K562 (cell line): Measurements from ENCODE around the gene PDLIM5. TPM values are rescaled to one million over a fixed set of nuclear protein-coding genes. Genes with fewer than 3 reads are reported as not detected.

Source experiments
- ATAC-seq: fragments of 200-7000 bp; cut with Tn5 transposase; 3 replicates; pipeline ENCODE4 v1.9.1; 2020; ENCODE audit warnings: moderate library complexity
- BruUV-seq: library from RNA; stranded (reverse); fragments of 400-500 nt; replicated peaks from 2 replicates; lab custom pipeline; 2021; lab: Mats Ljungman, UMichigan
- CTCF ChIA-PET: fragments of 300-600 bp; formaldehyde crosslinking; extraction: SDS; loops from one replicate; lab custom pipeline; 2021; ENCODE audit warnings: low intra/inter-chr PET ratio; lab: Yijun Ruan, JAX
- POLR2A ChIA-PET: fragments of 300-600, 350-650 bp; sonication (Branson Sonifier 250); formaldehyde crosslinking; extraction: SDS; loops from one replicate; lab custom pipeline; 2021; ENCODE audit warnings: antibody characterized with exemption, inconsistent platforms; lab: Yijun Ruan, JAX
- DNase-seq, 4 experiments: peaks; one replicate each; pipeline versions ENCODE4 v3.0.0 to v3.0.0-alpha.2; 2011 to 2018; ENCODE audit warnings: low spot score in 3 of 4, mixed read lengths in 3 of 4; ENCODE audit errors: extremely low read depth in 1 of 4
- FAIRE-seq: peaks from 2 replicates; lab custom pipeline; 2011; peaks lifted over from hg19 to GRCh38; lab: Jason Lieb, UNC
- H2AFZ ChIP-seq: 2 replicates; pipeline ENCODE4 v1.6.0; 2011; ENCODE audit warnings: low read depth, low read length, control low read depth, inconsistent platforms
- H3K27ac ChIP-seq: fragments of 200-600 bp; 3 replicates; pipeline ENCODE4 v1.8.0; 2011; ENCODE audit warnings: low read depth, mild to moderate bottlenecking, control low read depth, inconsistent platforms, low read length, moderate library complexity, mixed read lengths; ENCODE audit errors: extremely low read depth
- H3K27me3 ChIP-seq, 2 experiments: fragments of 300-600 bp in 1 of 2; 2 replicates in 1 of 2; 3 replicates in 1 of 2; pipeline versions ENCODE4 v1.6.0 to v1.8.0; 2011; ENCODE audit warnings: inconsistent platforms in 2 of 2, low read length in 2 of 2, mild to moderate bottlenecking in 1 of 2, mixed read lengths in 1 of 2, moderate library complexity in 1 of 2; ENCODE audit not compliant: control insufficient read depth in 2 of 2, insufficient read depth in 2 of 2
- H3K36me3 ChIP-seq: fragments of 300-600 bp; 3 replicates; pipeline ENCODE4 v1.8.0; 2011; ENCODE audit warnings: mild to moderate bottlenecking, low read length, inconsistent platforms; ENCODE audit not compliant: control insufficient read depth, insufficient read depth
- H3K4me1 ChIP-seq, 2 experiments: fragments of 200-600 bp in 1 of 2; replicated peaks in 1 of 2; 2 replicates in 1 of 2; 3 replicates in 1 of 2; pipeline versions ENCODE4 v1.5.1 to v1.8.0; 2011; ENCODE audit warnings: inconsistent platforms in 2 of 2, low read length in 2 of 2, mild to moderate bottlenecking in 1 of 2, mixed read lengths in 1 of 2, moderate library complexity in 1 of 2; ENCODE audit not compliant: control insufficient read depth in 2 of 2, insufficient read depth in 2 of 2
- H3K4me2 ChIP-seq: 2 replicates; pipeline ENCODE4 v1.6.1; 2011; ENCODE audit warnings: low read length, control low read depth, inconsistent platforms, mixed read lengths; ENCODE audit not compliant: insufficient read depth
- H3K4me3 ChIP-seq: fragments of 200-600 bp; sonication (generic), shearing (Covaris generic); 2 replicates; pipeline ENCODE4 v1.5.1; 2016; ENCODE audit warnings: control low read depth, inconsistent platforms
- H3K79me2 ChIP-seq: fragments of 200-600 bp; 3 replicates; pipeline ENCODE4 v1.8.0; 2011; ENCODE audit warnings: low read length, inconsistent platforms; ENCODE audit not compliant: control insufficient read depth, insufficient read depth
- H3K9ac ChIP-seq, 2 experiments: 2 replicates each; pipeline versions ENCODE4 v1.6.0 to v1.6.1; 2011; ENCODE audit warnings: low read depth in 2 of 2, low read length in 2 of 2, control low read depth in 1 of 2, inconsistent platforms in 1 of 2, mild to moderate bottlenecking in 1 of 2, mixed read lengths in 1 of 2; ENCODE audit not compliant: insufficient read depth in 1 of 2
- H3K9me1 ChIP-seq: one replicate; pipeline ENCODE4 v1.6.0; 2011; ENCODE audit warnings: inconsistent platforms, mild to moderate bottlenecking, low read length, moderate library complexity; ENCODE audit not compliant: control insufficient read depth, insufficient read depth
- H3K9me3 ChIP-seq: replicated peaks from 2 replicates; pipeline ENCODE4 v1.5.1; 2011; ENCODE audit warnings: low read depth, low read length, inconsistent platforms; ENCODE audit not compliant: control insufficient read depth, insufficient read depth
- H4K20me1 ChIP-seq: replicated peaks from 2 replicates; pipeline ENCODE4 v1.6.1; 2011; ENCODE audit warnings: low read length, inconsistent platforms, mixed read lengths; ENCODE audit not compliant: control insufficient read depth, insufficient read depth
- EZH2 ChIP-seq: IDR thresholded peaks from 2 replicates; pipeline ENCODE4 v1.6.1; 2012; ENCODE audit warnings: low read depth, mild to moderate bottlenecking, inconsistent platforms, low read length, borderline replicate concordance
- HDAC8 ChIP-seq: fragments of 450-650 bp; IDR thresholded peaks from 2 replicates; pipeline ENCODE4 v1.6.1; 2016; ENCODE audit warnings: mild to moderate bottlenecking, missing genetic modification characterization, moderate library complexity, missing compliant biosample characterization
- HMGN3 ChIP-seq: IDR thresholded peaks from 2 replicates; pipeline ENCODE4 v1.6.1; 2011; ENCODE audit warnings: borderline replicate concordance, low read depth, mild to moderate bottlenecking, mixed read lengths, low read length; ENCODE audit not compliant: insufficient read length; ENCODE audit errors: extremely low read depth
- L3MBTL2 ChIP-seq: fragments of 450-650 bp; IDR thresholded peaks from 2 replicates; pipeline ENCODE4 v1.6.1; 2016; ENCODE audit warnings: mild to moderate bottlenecking, moderate library complexity
- MED1 ChIP-seq: sonication (generic); formaldehyde crosslinking; IDR thresholded peaks from 2 replicates; pipeline ENCODE4 v1.8.1; 2023; ENCODE audit warnings: missing genetic modification reagents, borderline replicate concordance
- NCOR1 ChIP-seq: fragments of 450-650 bp; IDR thresholded peaks from 2 replicates; pipeline ENCODE4 v1.6.1; 2016; ENCODE audit warnings: mild to moderate bottlenecking, moderate library complexity
- POLR2A ChIP-seq: fragments of 450-650 bp; conservative IDR thresholded peaks from 2 replicates; pipeline ENCODE4 v1.6.1; 2016
- POLR2H ChIP-seq: IDR thresholded peaks from 2 replicates; pipeline ENCODE4 v1.6.1; 2016; ENCODE audit warnings: missing genetic modification characterization, low read depth, mild to moderate bottlenecking, control low read depth, missing compliant biosample characterization, moderate library complexity
- SLC30A9 ChIP-seq: fragments of 250-450 bp; sonication (Bioruptor Pico); IDR thresholded peaks from 2 replicates; pipeline ENCODE4 v1.8.0; 2022; ENCODE audit warnings: mild to moderate bottlenecking, moderate library complexity
- TSC22D4 ChIP-seq: fragments of 450-650 bp; IDR thresholded peaks from 2 replicates; pipeline ENCODE4 v1.6.1; 2016; ENCODE audit warnings: missing genetic modification characterization, missing biosample characterization, control low read depth
- ZNF133 ChIP-seq: fragments of 250-450 bp; sonication (Bioruptor Pico); IDR thresholded peaks from 2 replicates; pipeline ENCODE4 v1.4.0; 2020; ENCODE audit warnings: mild to moderate bottlenecking
- ZNF274 ChIP-seq: IDR thresholded peaks from 2 replicates; pipeline ENCODE4 v1.6.1; 2011; ENCODE audit warnings: low read depth, mild to moderate bottlenecking, low read length, moderate library complexity, borderline replicate concordance
- WGBS: fragments of 100-300 bp; shearing (Covaris generic); methylation state at CpG from one replicate; pipeline ENCODE4 v1.1.6; 2016; ENCODE audit warnings: low coverage, mixed read lengths; ENCODE audit not compliant: insufficient coverage; ENCODE audit errors: missing lambda C conversion rate; 5-methylcytosine and 5-hydroxymethylcytosine counted together
- in situ Hi-C: fragments of 300-500 bp; cut with MboI; formaldehyde crosslinking; loops from 4 replicates; pipeline ENCODE4 v1.15.0; 2018; ENCODE audit warnings: inconsistent platforms, mixed read lengths
- intact Hi-C: fragments of 100-400 bp; cut with micrococcal nuclease; formaldehyde crosslinking; loops from 2 replicates; pipeline ENCODE4 v1.14.2; 2022
- polyA plus RNA-seq, 8 experiments: library from polyadenylated mRNA; depleted of rRNA in 4 of 8; stranded (reverse) in 5 of 8; unstranded in 3 of 8; fragments of >200 nt; fragmentation: Nextera tagmentation in 2 of 8; fragmentation: Illumina TruSeq in 1 of 8; extraction: Ambion mirVana in 2 of 8; extraction: Trizol in 1 of 8; gene quantifications; 2 replicates each; pipeline versions ENCODE4 v1.2.1 to v1.2.3, GENCODE V29; 2011 to 2014; ENCODE audit warnings: inconsistent platforms in 1 of 8, missing spikeins in 1 of 8
- total RNA-seq, 7 experiments: library from RNA; depleted of rRNA in 6 of 7; stranded (reverse); fragments of >200 nt in 6 of 7; fragmentation: Illumina TruSeq in 2 of 7; extraction: Trizol in 2 of 7; gene quantifications; 2 replicates each; pipeline versions ENCODE4 v1.2.1 to v1.2.3, GENCODE V29; 2011 to 2021; ENCODE audit warnings: low replicate concordance in 1 of 7

PDLIM5 gene
- total and polyA plus RNA-seq, 9 of the 15 experiments (the other 6 are each of a cell fraction or from before 2014, with no cell fraction given) = 36.9 to 127 (median 62.5) TPM

- TF ChIP-seq MED1 (CRISPR knock-in tag) (no peak), POLR2A (no peak), L3MBTL2 (no peak), HMGN3 (no peak), EZH2 (no peak), TSC22D4 (tag) (no peak), POLR2H (tag) (no peak), ZNF274 (no peak), SLC30A9 (CRISPR knock-in tag) (no peak), HDAC8 (tag) (no peak), NCOR1 (no peak), ZNF133 (no peak)
- no peak for ATAC-seq
- intact Hi-C loops = no loop called here
- H3K27ac ChIP-seq = no peak overlapping the region
- no peaks in the 10 kb centered on the region for H3K9me1 ChIP-seq
- H3K27me3 ChIP-seq = no peaks in the 10 kb centered on the region
- FAIRE-seq = no peak
- 86% methylated on average over 2 of the region's 2 CpGs for WGBS
- DNase-seq = no peak
- H3K36me3 ChIP-seq = peaks cover 12% of the 10 kb centered on the region
- H3K4me3 ChIP-seq = no peak overlapping the region
- no TSS peak for BruUV-seq
- no peak overlapping the region for H3K4me2 ChIP-seq
- in situ Hi-C loops = no loop called here
- H3K79me2 ChIP-seq = peaks cover 98% of the 10 kb centered on the region
- POLR2A ChIA-PET = interaction anchor here (1.1 kb wide), 1 partner anchor 9 kb away, joined by 7 read pairs; the partner anchor contains the start of gene PDLIM5
- CTCF ChIA-PET = no interaction called here
- no peaks in the 10 kb centered on the region; the same call in 1 of the 2 replicates for H4K20me1 ChIP-seq
- no peak overlapping the region for H2AFZ ChIP-seq
- no peak overlapping the region for H3K9ac ChIP-seq
- H3K9me3 ChIP-seq = no peaks in the 10 kb centered on the region
- H3K4me1 ChIP-seq = peaks cover 0 to 24% of the 10 kb centered on the region in 2 experiments; a peak in 3 of 5 replicates
Measured at GRCh38 chr4:94461506-94461905, 9.8 kb downstream of the PDLIM5 start.
